Testis (tissue), 2 donors: ENCODE results near the gene GSG1.

Source experiments
- CTCF ChIP-seq, 3 experiments: fragments of 450-650 bp in 2 of 3; fragments of 200-600 bp in 1 of 3; sonication (generic) in 1 of 3; IDR thresholded peaks; one replicate each; pipeline ENCODE4 v1.5.1; 2016 to 2019; ENCODE audit warnings: antibody characterized with exemption in 3 of 3, mild to moderate bottlenecking in 2 of 3, moderate library complexity in 1 of 3
- POLR2A ChIP-seq: fragments of 450-650 bp; IDR thresholded peaks from one replicate; pipeline ENCODE4 v1.6.1; 2017; ENCODE audit warnings: antibody characterized with exemption, mild to moderate bottlenecking, moderate library complexity

GRCh38 chr12:13120413-13120812, 16.9 kb upstream of the GSG1 start:
- TF ChIP-seq CTCF (IDR thresholded peaks at IDR 0.05) (no peak), POLR2A (no peak)
